IPS-NIHi7 (cell line): ENCODE data around the gene ABCA4.
A peak's percentile ranks its signal among the peaks of the same experiment; 100 is the strongest.
"Not testable (repeated sequence)": the region's sequence is repeated elsewhere in the genome, so short reads cannot be mapped to it uniquely, and the experiment has no call there.

Experiments
- DNase-seq: peaks from one replicate; pipeline ENCODE4 v3.0.0; 2012; ENCODE audit warnings: mixed read lengths; ENCODE audit errors: extremely low spot score

The ABCA4 gene

DNA sequence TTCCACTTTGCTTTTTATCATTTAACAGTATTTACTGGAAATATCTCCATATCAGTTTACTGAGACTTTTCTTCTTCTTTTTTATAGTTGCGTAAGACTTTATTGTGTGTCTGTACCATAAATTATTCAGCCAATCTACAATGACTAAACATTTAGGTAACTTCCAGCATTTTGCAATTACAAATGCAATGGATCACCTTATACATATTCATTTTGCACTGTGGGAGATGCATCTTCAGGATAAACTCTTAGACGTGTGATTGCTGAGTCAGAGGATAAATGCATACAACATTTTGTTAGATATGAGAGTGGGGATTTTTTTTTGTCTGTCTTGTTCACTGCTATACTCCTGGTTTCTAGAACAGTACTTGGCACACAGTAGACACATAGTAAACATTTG lies 116.0 kb downstream of the ABCA4 start:
- no peak for DNase-seq

DNA sequence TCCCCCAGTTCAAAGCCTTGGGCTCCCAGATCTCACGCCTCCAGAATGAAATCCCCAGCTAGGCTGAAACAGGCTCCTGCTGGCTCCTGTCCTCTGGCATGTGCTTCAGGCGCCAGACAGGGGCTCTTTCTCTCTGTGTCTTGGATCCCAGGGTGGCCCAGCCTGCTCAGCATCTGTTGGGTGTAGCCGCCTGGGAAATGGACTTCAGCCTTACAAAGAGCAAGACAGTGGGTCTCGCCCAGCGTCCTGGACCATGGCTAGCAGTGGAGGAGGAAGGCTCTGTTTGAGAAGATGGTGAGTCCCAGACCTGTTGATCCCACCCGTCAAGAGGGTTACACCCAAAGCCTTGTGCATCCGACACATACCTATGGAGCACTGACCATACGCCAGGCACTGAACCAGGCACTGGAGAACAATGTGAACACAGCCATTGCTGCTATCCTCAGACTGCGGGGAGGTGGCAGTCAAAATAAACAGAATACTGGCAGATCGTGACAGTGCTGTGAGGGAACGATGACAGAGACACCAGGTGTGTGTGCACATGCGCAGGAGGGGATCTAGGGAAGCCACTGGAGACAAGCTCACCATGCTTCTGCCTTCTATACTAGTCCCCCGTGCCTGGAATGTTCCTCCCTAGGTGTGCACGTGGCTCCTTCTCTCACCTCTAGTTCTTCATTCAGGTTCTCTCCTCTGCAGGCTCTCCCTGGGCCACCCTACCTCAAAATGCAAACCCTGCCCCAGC lies 118.7 kb downstream of the ABCA4 start:
- DNase-seq = no peak

DNA sequence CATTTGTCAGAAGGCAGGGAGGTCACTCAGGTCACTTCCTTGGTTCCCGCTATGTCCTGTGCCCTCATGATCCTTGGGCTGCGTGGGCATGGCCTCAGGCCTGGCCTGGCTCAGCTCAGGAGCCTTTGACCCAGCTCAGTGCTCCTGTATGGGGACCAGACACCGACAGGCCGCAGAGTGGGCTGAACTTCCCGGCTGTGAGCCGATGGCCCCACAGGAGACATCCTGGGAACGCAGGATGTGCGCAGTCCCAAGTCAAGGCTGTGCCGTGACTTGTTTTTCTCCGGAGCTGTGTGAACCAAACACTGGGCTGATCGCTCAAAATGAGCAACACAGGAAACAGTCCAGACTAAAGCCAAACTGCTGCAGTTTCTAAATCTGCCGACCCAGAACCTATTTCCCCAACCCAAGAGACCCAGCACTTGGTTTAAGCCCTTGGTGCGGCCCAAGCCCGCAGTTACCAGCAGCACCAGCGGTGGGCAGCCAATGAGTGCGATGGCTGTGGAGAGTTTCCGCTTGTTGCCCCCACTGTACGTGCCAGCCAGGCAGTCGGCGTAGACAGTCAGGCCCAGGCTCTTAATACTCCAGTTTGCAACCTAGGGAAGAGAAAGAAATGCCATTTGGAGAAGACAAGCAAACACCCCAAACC lies 119.4 kb downstream of the ABCA4 start:
- DNase-seq = no peak

DNA sequence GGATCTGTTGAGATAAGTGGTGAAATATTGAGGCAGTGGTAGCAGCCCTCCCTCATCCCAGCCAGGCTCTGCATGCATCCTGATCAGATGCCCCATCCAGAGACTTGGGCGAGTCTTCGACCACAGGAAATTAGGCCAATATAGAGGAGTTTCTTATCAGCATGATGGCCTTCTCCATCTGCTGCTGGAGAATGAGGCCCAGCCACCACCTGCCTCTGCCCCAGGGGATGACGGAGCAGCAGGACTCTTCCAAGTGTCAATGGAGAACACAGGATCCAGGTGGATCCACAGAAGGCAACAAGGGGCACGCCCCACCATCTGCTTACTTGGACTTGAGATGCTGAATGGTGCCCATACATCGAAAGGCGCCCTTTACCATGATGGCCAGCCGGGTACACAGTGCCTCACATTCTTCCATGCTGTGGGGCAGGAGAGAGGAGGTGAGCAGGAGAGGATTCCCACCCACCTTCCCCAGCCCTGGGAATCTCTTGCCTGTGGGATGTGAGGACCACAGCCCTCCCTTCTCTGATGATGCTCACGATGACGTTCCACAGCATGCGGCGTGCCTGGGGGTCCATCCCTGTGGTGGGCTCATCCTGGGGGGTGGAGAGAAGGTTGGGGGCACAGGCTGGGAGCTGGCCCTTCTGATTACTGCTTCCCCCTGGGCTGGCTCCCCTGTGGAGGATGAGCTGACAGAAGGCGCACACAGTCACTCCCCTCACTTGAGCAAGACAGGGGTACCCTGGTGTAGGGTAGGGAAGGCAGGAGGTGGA lies 120.3 kb downstream of the ABCA4 start:
- no peak for DNase-seq

DNA sequence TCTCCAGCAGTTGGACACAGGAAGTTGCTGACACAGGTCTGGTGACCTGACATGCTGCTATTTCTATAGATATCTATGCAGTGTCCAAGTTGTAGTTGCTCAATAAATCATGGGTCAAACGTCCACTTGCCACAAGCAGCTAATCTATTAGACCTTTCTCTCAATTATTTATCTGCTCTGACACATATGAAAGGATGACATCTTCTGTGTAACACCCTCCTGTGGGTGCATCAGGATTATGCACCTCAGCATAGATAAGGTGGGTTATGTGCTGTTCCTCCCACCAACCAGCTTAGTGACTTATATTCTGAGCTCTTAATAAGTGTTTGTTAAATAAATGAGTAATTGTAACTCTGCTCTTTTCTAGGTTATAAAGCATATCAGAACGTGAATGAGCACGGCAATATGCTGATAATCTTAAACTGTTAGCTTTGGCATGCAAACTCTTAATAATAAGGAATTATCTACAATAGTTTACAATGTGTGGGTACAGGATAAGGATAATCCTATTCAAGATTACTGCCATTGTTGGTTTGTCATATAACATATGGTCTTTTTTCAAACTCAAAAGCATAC lies 121.0 kb downstream of the ABCA4 start:
- no peak for DNase-seq

DNA sequence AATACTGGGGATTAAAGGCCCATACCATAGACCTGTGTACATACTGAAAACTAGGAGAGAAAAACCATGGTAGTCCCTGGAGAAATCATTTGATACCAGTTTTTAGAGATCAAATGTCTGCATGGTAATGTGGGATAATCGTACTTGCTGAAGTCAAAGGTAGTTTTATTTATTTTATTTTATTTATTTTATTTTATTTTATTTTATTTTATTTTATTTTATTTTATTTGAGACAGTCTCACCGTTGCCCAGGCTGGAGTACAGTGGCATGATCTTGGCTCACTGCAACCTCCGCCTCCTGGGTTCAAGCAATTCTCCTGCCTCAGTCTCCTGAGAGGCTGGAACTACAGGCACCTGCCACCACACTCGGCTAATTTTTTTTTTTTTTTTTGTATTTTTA lies 122.4 kb downstream of the ABCA4 start:
- DNase-seq = not testable (repeated sequence)

DNA sequence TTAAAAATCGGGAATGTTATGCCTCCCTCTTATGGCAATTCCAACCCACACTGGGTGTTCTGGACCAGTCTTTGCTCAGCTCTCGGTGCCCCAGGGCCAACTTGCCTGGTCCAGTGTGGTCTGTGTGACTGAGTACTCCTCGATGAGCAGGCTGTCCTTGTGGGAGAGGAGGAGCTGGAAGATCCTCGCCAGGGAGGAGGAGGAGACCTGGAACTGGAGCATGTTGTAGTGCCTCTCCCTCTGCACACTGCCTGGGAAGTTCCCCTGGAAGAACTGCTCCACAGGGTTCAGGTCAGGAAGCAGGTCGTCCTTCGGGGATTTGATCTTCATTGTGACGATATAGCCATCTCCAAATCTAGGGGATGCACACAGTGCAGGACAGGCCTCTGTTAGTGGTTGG lies 123.2 kb downstream of the ABCA4 start:
- DNase-seq = no peak

DNA sequence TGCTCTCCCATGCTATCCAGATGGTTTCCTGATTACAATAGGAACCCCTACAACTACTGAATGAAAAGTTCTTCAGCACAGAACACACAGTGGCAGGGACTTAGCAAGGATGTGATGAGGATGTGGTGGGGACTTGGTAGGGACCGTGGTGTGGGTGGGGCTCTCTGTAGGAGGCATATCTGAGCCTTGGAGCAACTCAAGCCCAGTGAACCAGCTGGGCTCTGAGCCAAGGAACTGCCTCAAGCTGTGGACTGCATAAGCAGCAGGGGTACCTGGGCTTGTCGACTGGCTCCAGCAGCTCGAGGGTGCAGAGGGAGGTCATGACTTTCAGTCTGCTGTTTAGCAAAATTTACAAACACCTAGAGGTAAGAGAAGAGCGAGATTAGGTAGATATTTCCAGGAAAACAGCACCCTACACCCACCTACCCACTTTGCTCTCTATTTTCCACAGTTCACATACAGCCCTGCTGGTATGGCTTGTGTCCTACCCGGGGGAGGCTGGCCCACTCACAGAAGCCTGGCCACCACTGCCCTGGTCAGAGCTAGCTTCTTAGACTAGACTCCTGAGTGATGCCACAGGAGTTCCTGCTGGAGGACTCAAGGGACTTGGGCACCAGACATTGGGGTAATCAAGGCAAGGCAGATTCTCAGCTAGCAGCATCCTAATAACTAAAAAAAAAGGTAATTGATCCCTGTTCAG lies 125.0 kb downstream of the ABCA4 start:
- no peak for DNase-seq

DNA sequence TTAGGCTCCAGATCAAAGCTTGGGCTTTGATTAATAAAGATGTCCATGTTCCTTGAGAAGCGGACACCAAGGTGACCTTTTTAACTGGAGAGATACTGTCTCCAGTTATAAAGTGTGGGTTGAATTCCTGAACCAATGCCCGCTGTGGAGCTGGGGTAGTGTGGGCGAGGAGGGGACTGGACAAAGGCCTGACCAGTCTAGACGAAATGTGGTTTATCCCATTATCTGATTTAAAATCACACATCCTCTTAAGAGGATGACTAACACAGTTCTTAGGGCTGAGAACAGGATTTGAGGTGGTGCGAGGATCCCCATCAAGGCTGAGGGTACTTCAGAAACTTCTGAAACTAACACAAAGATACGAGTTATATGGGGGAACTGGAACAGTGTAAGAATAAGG lies 127.2 kb downstream of the ABCA4 start:
- no peak for DNase-seq

DNA sequence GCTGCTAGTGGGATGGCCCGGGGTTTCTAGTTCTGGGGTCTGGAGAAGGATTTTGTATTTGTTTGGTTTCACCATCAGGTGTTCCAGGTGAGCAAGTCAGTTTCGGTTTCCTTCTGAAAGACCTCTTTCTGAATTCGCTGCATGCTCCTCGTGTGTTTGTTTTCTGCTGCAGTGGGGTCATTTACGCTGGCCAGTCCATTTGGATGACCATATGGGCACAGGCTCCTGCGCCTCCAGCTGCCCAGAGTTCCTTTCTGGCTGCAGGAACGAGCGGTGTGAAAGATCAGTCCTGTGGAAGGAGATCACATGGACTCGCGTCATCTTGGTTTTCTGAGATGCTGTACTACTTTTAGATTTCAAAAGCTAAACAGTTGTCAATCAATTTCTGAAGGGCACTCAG lies 128.0 kb downstream of the ABCA4 start:
- DNase-seq = no peak

DNA sequence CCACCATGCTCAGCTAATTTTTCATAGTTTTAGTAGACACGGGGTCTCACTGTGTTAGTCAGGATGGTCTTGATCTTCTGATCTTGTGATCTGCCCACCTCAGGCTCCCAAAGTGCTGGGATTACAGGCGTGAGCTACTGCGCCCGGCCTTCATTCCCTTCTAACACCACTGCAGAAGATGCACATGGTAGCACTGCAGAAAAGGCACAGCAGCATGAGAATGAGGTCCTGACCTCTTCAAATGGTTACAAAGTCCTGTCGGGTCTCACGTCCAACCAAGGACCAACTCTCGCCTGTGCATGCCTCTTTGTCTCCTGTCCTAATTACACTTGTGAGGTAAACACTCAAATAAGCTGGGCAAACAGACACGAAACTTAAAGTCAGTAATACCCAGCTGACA lies 128.8 kb downstream of the ABCA4 start:
- DNase-seq = no peak

DNA sequence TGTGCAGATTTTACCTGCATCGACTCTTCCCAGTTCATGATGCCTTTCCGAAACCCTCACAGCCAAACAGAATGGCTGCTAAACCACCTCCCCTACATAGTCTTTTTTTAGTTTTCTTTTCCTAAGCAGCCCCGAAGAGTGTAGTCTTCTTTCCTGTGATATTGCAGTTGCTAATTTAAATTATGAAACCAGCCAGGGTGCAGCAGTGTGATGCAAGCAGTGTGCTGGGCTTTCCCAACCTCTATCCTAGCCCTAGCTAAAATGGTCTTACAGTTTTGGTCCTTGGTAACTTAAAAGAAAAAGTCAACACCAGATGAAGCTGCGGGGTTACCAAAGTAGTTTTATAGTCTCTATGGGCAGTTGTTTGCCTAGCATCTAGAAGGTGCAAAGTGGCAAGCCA lies 129.7 kb downstream of the ABCA4 start:
- no peak for DNase-seq

DNA sequence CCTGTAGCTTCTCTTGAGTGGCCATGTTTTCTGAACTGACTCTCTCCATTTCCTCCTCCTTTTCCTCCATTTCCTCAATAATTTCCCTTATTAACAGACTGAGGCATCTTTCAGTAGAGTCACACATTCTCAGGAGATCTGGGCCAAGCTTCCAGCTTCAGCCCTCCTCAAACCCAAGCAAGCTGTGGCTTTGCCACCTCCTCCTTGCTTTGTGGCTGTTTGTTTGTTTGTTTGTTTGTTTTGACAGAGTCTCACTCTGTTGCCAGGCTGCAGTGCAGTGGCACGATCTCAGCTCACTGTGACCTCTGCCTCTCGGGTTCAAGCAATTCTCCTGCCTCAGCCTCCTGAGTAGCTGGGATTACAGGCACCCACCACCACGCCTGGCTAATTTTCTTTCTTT lies 130.5 kb downstream of the ABCA4 start:
- not testable (repeated sequence) for DNase-seq

DNA sequence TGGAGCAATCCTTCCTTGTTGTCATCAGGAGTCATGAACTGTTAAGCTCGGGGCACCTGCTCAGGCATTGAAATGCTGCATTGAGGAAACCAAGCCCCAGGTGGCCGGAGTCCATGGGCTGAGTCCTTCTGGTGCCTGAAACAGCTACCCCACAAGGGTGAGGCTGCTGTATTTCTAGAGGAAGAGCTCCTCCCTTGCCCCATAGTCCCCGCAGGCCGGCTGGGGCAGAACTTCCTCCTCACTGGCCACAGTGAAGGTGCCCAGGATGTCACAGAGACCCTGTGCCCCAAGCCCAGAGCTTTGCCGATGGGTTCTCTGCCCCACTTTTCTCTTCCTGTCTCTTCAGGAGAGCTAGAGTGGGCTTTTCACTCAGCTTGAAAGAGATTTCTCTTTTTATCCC lies 130.9 kb downstream of the ABCA4 start:
- no peak for DNase-seq

DNA sequence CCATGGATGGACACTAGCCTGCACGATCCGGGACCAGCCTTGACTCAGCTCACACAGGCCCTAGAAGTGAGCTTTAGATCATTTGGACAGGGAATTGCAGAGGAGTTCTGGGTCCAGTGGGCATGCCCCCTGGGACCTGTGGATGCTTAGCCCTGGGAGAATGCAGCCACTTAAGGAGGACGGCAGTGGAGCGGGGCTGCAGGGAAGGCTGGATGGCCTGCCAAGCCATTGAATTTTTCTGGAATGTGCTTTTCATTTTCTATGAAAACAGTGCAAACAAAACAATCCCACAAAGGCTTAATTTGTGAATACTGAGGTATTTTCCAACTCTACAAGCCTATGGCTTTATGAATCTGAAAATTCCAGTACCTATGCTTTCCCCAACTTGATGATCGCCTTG lies 131.3 kb downstream of the ABCA4 start:
- no peak for DNase-seq

DNA sequence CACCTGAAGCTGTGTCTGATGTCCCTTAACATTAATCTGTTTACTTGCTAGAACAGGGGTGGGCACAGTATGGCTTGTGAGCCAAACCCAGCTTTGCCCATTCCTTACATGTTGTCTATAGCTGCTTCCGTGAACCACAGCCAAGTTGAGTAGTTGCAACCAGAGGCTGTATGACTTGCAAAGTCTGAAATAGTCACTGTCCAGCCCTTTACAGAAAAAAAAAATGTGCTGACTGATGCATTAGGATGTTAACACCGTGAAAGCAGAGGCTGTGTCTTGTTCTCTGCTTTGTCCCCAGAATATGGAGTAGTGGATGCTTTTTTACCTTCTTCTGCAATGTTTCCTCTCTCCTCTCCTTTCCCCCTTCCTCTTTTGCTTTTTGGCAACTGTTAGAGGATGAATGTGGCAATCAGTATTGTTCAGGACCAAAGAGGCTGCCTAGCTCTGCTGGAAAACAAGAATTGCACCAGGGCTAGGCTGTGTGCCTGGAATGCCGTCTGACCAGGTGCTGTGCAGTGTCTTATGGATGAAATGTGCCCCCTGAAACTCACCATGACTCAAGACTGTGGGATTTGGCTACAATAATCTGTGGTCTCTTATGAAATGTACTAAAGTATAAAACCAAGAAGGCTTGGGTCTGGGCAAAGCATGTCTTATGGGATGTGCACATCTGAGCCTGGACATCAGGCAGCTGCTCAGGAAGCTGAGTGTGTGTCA lies 132.2 kb downstream of the ABCA4 start:
- DNase-seq = no peak

DNA sequence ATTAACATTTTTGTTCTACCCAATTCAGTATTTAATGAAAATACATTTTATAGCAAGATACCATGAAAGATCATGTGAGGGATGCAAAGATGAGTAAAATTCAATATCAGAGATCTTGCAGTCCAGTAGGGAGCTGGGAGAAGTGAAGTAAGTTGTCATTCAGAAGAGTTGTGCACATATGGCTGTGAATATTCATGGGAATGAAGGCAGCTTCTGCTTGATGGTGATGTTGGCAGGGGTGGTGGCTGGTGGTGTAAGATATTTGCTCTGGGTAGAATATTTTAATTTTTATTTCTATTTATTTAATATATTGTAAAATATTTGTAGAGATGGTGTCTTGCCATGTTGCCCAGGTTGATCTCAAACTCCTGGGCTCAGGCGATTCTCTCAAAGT lies 139.7 kb downstream of the ABCA4 start:
- DNase-seq = no peak

DNA sequence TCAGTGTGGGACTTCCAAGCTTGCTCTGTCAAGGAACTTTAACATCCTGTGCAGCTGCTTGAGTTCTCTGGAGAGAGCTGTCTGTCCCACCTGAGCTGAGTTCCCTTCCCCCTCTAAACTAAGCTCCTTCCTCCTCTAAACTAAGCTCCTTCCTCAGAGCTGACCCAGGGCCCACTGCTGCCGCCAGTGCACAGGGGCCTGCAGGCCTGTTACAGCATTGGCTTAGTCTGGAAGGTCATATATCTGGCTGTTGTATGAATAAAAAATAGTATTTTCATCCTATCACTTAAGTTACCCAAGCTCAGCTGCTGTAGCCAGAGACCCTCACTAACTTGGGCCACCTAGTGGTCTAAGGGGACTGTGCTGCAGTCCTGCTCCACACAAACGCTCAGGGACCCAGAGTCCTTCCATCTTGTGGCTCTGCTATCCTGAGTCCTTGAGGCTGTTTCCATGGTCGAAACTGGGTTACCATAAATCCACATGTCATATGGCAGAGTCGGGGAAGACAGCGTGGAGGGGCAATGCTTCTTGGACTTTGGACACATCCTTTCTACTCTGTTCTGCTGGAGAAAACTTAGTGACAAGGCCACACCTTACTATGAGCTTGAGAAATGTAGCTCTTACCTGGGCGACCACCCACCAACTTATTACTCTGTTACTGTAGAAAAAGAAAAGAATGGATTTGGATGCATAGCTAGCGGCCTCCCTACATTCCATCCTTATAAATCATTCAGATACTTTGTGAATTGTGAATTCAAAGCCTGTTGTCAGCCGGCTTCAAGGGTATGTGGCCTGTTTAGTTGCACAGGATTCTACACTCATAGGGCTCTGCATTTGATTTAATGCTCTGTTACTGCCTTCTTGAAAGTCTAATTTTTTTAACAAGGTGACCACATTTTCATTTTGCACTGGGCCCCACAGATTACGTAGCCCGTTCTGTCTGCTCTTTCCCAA lies 140.4 kb downstream of the ABCA4 start:
- DNase-seq = peak; percentile 77

DNA sequence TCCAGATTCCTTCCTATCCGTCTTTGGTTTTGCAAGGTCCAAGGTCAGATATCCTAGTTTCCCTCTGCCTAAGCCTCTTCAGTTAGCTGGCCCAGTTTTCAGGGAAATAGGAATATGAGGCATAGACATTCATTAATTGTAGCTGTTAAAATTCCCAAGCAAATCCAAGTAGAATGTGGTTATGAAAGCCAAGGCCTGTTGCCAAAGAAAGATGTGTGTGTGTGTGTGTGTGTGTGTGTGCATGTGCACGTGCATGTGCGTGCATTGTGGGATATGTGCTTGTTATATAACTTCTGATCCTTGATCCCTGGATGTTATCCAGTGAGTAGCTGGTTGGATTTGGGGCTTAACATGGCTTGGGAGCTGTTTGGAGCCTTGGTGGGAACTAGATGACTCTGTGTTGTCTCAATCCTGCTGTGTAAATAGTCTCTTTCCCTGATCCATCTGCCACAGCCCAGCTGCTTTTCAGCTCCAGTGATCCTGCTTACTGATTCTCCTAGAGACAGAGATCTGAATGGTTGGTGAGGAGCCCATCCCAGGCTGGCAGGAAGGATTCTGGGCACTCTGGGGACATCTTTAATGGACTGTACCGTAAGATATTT lies 141.1 kb downstream of the ABCA4 start:
- DNase-seq = no peak
